Measurements from ENCODE around the gene KIF6.

The KIF6 gene

GRCh38 chr6:39724787-39725631 lies at the start of gene KIF6:
TSS of gene KIF6 (minus strand) at chr6:39725408. CDS start at chr6:39725310, 98 bp downstream.
- Mint-ChIP-seq H3K36me3 (ENCODE audit: low read depth) (no peaks in the 10 kb centered on the region), H3K27ac (peak within 1 kb of the TSS; percentile 71), H3K9me3 (no peaks in the 10 kb centered on the region), H3K27me3 (ENCODE audit: low read depth) (peaks cover 12% of the 10 kb centered on the region), H3K4me3 (peak within 1 kb of the TSS; percentile 95), H3K4me1 (ENCODE audit: low read depth) (peaks cover 4% of the 10 kb centered on the region)

- Mint-ChIP-seq H3K4me3 (no peak overlapping the region), H3K27me3 (ENCODE audit: low read depth) (no peaks in the 10 kb centered on the region), H3K9me3 (no peaks in the 10 kb centered on the region)
Measured at GRCh38 chr6:39773782-39774181, 48.6 kb upstream of the KIF6 start.

GRCh38 chr6:39772559-39773273 lies 47.5 kb upstream of the KIF6 start:
- Mint-ChIP-seq H3K36me3 (ENCODE audit: low read depth) (no peaks in the 10 kb centered on the region), H3K4me3 (no peak overlapping the region), H3K27ac (no peak overlapping the region), H3K27me3 (ENCODE audit: low read depth) (no peaks in the 10 kb centered on the region), H3K9me3 (no peaks in the 10 kb centered on the region), H3K4me1 (ENCODE audit: low read depth) (no peaks in the 10 kb centered on the region)

More at GRCh38 chr6:39773782-39774181, 48.6 kb upstream of the KIF6 start:
- Mint-ChIP-seq H3K36me3 (ENCODE audit: low read depth) (no peaks in the 10 kb centered on the region), H3K27ac (no peak overlapping the region), H3K4me1 (ENCODE audit: low read depth) (no peaks in the 10 kb centered on the region)

- H3K9me3 Mint-ChIP-seq, result no peaks in the 10 kb centered on the region
- H3K36me3 Mint-ChIP-seq (ENCODE audit: low read depth), result no peaks in the 10 kb centered on the region
- no peak overlapping the region for H3K4me3 Mint-ChIP-seq
- no peaks in the 10 kb centered on the region for H3K4me1 Mint-ChIP-seq (ENCODE audit: low read depth)
- H3K27me3 Mint-ChIP-seq (ENCODE audit: low read depth), result no peaks in the 10 kb centered on the region
- no peak overlapping the region for H3K27ac Mint-ChIP-seq
Measured at GRCh38 chr6:39770446-39770845, 45.2 kb upstream of the KIF6 start.

GRCh38 chr6:39769012-39769411 lies 43.8 kb upstream of the KIF6 start:
- H3K27me3 Mint-ChIP-seq (ENCODE audit: low read depth), result no peaks in the 10 kb centered on the region

GRCh38 chr6:39765508-39766065 lies 40.4 kb upstream of the KIF6 start:
- Mint-ChIP-seq H3K4me3 (no peak overlapping the region), H3K27me3 (ENCODE audit: low read depth) (no peaks in the 10 kb centered on the region), H3K9me3 (no peaks in the 10 kb centered on the region), H3K4me1 (ENCODE audit: low read depth) (no peaks in the 10 kb centered on the region), H3K36me3 (ENCODE audit: low read depth) (no peaks in the 10 kb centered on the region), H3K27ac (no peak overlapping the region)

More at GRCh38 chr6:39769012-39769411, 43.8 kb upstream of the KIF6 start:
- no peak overlapping the region for H3K27ac Mint-ChIP-seq
- no peaks in the 10 kb centered on the region for H3K4me1 Mint-ChIP-seq (ENCODE audit: low read depth)
- H3K4me3 Mint-ChIP-seq, result no peak overlapping the region
- no peaks in the 10 kb centered on the region for H3K9me3 Mint-ChIP-seq
- H3K36me3 Mint-ChIP-seq (ENCODE audit: low read depth), result no peaks in the 10 kb centered on the region

- no peaks in the 10 kb centered on the region for H3K4me1 Mint-ChIP-seq (ENCODE audit: low read depth)
Measured at GRCh38 chr6:39760226-39760952, 35.2 kb upstream of the KIF6 start.

GRCh38 chr6:39758905-39759605 lies 33.8 kb upstream of the KIF6 start:
- no peaks in the 10 kb centered on the region for H3K4me1 Mint-ChIP-seq (ENCODE audit: low read depth)
- H3K27ac Mint-ChIP-seq, result no peak overlapping the region
- no peaks in the 10 kb centered on the region for H3K36me3 Mint-ChIP-seq (ENCODE audit: low read depth)
- no peaks in the 10 kb centered on the region for H3K9me3 Mint-ChIP-seq
- H3K27me3 Mint-ChIP-seq (ENCODE audit: low read depth), result no peaks in the 10 kb centered on the region
- no peak overlapping the region for H3K4me3 Mint-ChIP-seq

More at GRCh38 chr6:39760226-39760952, 35.2 kb upstream of the KIF6 start:
- no peaks in the 10 kb centered on the region for H3K27me3 Mint-ChIP-seq (ENCODE audit: low read depth)
- H3K9me3 Mint-ChIP-seq, result no peaks in the 10 kb centered on the region
- H3K4me3 Mint-ChIP-seq, result no peak overlapping the region
- H3K36me3 Mint-ChIP-seq (ENCODE audit: low read depth), result no peaks in the 10 kb centered on the region
- no peak overlapping the region for H3K27ac Mint-ChIP-seq

GRCh38 chr6:39756582-39756981 lies 31.4 kb upstream of the KIF6 start:
- Mint-ChIP-seq H3K4me3 (no peak overlapping the region), H3K9me3 (no peaks in the 10 kb centered on the region), H3K27ac (no peak overlapping the region), H3K36me3 (ENCODE audit: low read depth) (no peaks in the 10 kb centered on the region), H3K4me1 (ENCODE audit: low read depth) (no peaks in the 10 kb centered on the region), H3K27me3 (ENCODE audit: low read depth) (no peaks in the 10 kb centered on the region)

- Mint-ChIP-seq H3K36me3 (ENCODE audit: low read depth) (no peaks in the 10 kb centered on the region), H3K27me3 (ENCODE audit: low read depth) (no peaks in the 10 kb centered on the region), H3K4me3 (no peak overlapping the region), H3K9me3 (no peaks in the 10 kb centered on the region), H3K4me1 (ENCODE audit: low read depth) (no peaks in the 10 kb centered on the region), H3K27ac (no peak overlapping the region)
Measured at GRCh38 chr6:39755231-39755630, 30.0 kb upstream of the KIF6 start.

- no peaks in the 10 kb centered on the region for H3K36me3 Mint-ChIP-seq (ENCODE audit: low read depth)
- H3K4me1 Mint-ChIP-seq (ENCODE audit: low read depth), result no peaks in the 10 kb centered on the region
- H3K27ac Mint-ChIP-seq, result no peak overlapping the region
- H3K4me3 Mint-ChIP-seq, result no peak overlapping the region
- H3K9me3 Mint-ChIP-seq, result no peaks in the 10 kb centered on the region
- H3K27me3 Mint-ChIP-seq (ENCODE audit: low read depth), result no peaks in the 10 kb centered on the region
Measured at GRCh38 chr6:39754514-39755115, 29.4 kb upstream of the KIF6 start.

- Mint-ChIP-seq H3K27me3 (ENCODE audit: low read depth) (no peaks in the 10 kb centered on the region), H3K9me3 (no peaks in the 10 kb centered on the region), H3K4me3 (no peak overlapping the region), H3K27ac (no peak overlapping the region), H3K4me1 (ENCODE audit: low read depth) (no peaks in the 10 kb centered on the region), H3K36me3 (ENCODE audit: low read depth) (no peaks in the 10 kb centered on the region)
Measured at GRCh38 chr6:39753725-39754045, 28.5 kb upstream of the KIF6 start.

GRCh38 chr6:39752835-39753724 lies 27.9 kb upstream of the KIF6 start:
- no peaks in the 10 kb centered on the region for H3K9me3 Mint-ChIP-seq
- H3K4me1 Mint-ChIP-seq (ENCODE audit: low read depth), result no peaks in the 10 kb centered on the region
- H3K4me3 Mint-ChIP-seq, result no peak overlapping the region
- no peak overlapping the region for H3K27ac Mint-ChIP-seq
- no peaks in the 10 kb centered on the region for H3K27me3 Mint-ChIP-seq (ENCODE audit: low read depth)
- H3K36me3 Mint-ChIP-seq (ENCODE audit: low read depth), result no peaks in the 10 kb centered on the region
